Measurements from ENCODE around the gene AMPH. TPM values are rescaled to one million over a fixed set of nuclear protein-coding genes. Genes with fewer than 3 reads are reported as not detected.
"Not testable (repeated sequence)": the region's sequence is repeated elsewhere in the genome, so short reads cannot be mapped to it uniquely, and the experiment has no call there.

Gene AMPH
- polyA plus RNA-seq, 3 donors from 2014 or later, result 0.06 to 0.45 TPM; not detected in 1

DNA sequence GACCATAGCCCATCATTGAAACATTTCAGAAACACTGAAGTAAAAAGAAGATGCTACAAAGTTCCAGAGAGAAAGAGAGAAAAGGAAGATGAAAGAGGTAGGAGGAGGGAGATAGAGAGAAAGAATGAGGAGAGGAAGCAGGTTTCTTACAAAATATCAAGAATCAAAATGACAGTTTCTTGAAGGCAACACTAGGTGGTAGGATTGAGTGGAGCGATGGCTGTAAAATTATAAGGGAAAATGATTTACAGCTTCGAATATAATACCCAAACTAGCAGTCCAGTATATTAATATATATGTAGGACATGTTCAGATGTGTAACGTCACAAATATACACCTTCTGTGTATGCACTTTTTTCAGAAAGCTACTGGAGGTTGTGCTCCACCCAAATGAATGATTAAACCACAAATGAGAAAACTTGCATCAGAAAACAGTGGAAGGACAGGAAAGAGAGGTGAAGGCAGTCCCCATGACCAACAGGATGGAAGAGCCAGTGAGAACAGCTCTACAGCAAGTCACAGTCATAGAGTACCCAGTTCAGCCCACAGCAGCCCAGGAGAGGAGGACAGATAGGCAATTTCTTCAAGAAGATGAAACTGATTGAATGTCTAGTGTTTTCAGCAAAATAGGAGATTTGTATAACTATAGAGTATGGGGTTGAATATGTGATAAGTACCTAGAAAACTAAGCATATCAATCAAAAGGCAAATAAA is 206.3 kb downstream of the AMPH start:
- Mint-ChIP-seq H3K36me3 (no peaks in the 10 kb centered on the region), H3K27me3 (ENCODE audit: low read depth in 3 of 3) (peaks cover 0 to 2% (median 1%) of the 10 kb centered on the region in 3 donors), H3K4me1 (peaks cover 27 to 43% of the 10 kb centered on the region in 2 donors), H3K27ac (peak overlapping the region in 5 of 6 donors; percentile 1 to 33 (median 20)), H3K4me3 (peak overlapping the region in 2 of 5 donors; percentile 4 to 33), H3K9me3 (no peaks in the 10 kb centered on the region)
- DNase-seq, result no peak

DNA sequence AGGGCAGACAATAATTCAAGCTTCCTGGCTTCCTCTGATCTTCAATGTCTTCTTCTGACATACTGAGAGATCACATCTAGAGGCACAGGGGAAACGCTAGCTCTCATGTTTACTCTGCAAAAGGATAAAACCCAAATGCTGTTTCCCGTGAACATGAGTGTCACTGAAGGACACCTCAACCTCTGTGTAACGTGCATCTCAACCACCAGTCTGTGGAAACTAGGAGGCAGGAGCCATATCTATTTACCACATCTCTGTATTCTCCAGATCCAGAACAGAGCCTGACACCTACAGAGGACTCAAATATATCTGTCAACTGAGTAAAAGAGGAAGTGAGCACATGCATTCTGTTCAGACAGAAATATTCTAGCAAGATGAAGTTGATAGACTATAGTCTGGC is 217.4 kb downstream of the AMPH start:
- Mint-ChIP-seq H3K27me3 (ENCODE audit: low read depth in 3 of 3) (peaks cover 0 to 8% (median 0%) of the 10 kb centered on the region in 3 donors), H3K36me3 (peaks cover 0 to 3% (median 0%) of the 10 kb centered on the region in 3 donors), H3K4me3 (no peak overlapping the region), H3K27ac (no peak overlapping the region), H3K4me1 (peaks cover 1 to 18% of the 10 kb centered on the region in 2 donors), H3K9me3 (no peaks in the 10 kb centered on the region)
- no peak for DNase-seq

GRCh38 chr7:38411404-38411803 is 219.8 kb downstream of the AMPH start:
- no peaks in the 10 kb centered on the region for H3K9me3 Mint-ChIP-seq
- peaks cover 0 to 4% (median 0%) of the 10 kb centered on the region in 3 donors for H3K36me3 Mint-ChIP-seq
- no peak for DNase-seq
- H3K27me3 Mint-ChIP-seq (ENCODE audit: low read depth in 3 of 3), result peaks cover 0 to 6% (median 3%) of the 10 kb centered on the region in 3 donors
- H3K4me3 Mint-ChIP-seq, result no peak overlapping the region
- H3K27ac Mint-ChIP-seq, result no peak overlapping the region
- peaks cover 1 to 18% of the 10 kb centered on the region in 2 donors for H3K4me1 Mint-ChIP-seq

DNA sequence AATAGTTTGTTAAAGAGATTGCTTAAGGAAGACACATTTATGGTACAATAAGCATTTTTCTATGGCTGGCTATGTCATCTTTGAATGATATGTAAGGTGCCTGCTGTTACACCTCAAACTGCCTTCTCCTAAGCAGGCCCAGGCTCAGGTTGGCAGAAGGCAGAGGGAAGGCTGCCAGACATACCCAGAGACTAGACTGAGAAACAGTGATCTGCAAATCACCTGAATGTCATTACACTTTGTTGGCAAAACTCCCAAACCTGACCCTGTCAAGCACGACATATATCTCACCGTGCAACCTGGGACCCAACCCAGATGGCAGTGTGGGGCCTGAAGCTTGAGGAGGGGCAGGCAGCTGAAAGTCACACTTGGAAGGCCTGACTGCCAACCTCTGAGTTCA is 221.1 kb downstream of the AMPH start:
- Mint-ChIP-seq H3K4me3 (no peak overlapping the region), H3K9me3 (peaks cover 0 to 2% (median 0%) of the 10 kb centered on the region in 6 donors), H3K4me1 (peaks cover 1 to 18% of the 10 kb centered on the region in 2 donors), H3K36me3 (peaks cover 0 to 4% (median 0%) of the 10 kb centered on the region in 3 donors), H3K27ac (no peak overlapping the region), H3K27me3 (ENCODE audit: low read depth in 3 of 3) (peaks cover 0 to 11% (median 3%) of the 10 kb centered on the region in 3 donors)
- DNase-seq, result no peak

- Mint-ChIP-seq H3K4me3 (no peak overlapping the region), H3K36me3 (peaks cover under 1 to 7% (median 4%) of the 10 kb centered on the region in 3 donors), H3K27ac (no peak overlapping the region), H3K27me3 (ENCODE audit: low read depth in 3 of 3) (peaks cover 0 to 14% (median 3%) of the 10 kb centered on the region in 3 donors), H3K4me1 (peaks cover 1 to 18% of the 10 kb centered on the region in 2 donors), H3K9me3 (peaks cover 0 to 7% (median 0%) of the 10 kb centered on the region in 6 donors)
- DNase-seq, result no peak
Measured at GRCh38 chr7:38409531-38409930, 221.6 kb downstream of the AMPH start.

DNA sequence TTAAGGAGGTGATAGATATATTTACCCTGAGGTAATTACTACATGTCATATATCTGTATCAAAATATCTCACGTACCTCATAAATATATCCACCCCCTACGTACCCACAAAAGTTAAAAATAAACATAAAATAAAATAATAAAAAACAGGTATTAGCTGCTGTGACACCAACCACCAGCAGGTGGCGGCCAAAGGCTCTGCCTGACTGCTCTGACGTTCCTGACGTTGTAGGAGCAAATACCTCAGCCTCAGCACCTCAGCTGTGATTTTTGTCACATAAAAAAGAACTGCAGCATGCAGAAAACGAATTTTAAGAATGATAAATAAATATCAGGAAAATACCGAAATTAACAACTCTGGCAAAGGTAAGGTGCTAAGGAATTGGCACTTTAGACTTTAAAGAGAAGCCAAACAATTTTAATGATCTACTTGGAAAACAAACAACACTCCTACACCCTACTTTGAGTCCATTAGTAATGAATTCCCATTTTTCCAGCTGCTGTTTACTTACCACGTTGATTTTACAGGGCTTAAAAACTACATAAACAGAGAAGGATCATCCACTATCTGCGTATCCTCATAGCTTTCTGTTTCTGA is 232.3 kb downstream of the AMPH start:
- Mint-ChIP-seq H3K27ac (no peak overlapping the region), H3K4me1 (peaks cover 0 to 11% of the 10 kb centered on the region in 2 donors), H3K4me3 (no peak overlapping the region), H3K9me3 (peaks cover 0 to under 1% (median 0%) of the 10 kb centered on the region in 6 donors), H3K27me3 (ENCODE audit: low read depth in 3 of 3) (peaks cover 0 to 3% (median 0%) of the 10 kb centered on the region in 3 donors), H3K36me3 (peaks cover 0 to 4% (median 0%) of the 10 kb centered on the region in 3 donors)
- DNase-seq, result peak; percentile 30 to 50 (median 30)

DNA sequence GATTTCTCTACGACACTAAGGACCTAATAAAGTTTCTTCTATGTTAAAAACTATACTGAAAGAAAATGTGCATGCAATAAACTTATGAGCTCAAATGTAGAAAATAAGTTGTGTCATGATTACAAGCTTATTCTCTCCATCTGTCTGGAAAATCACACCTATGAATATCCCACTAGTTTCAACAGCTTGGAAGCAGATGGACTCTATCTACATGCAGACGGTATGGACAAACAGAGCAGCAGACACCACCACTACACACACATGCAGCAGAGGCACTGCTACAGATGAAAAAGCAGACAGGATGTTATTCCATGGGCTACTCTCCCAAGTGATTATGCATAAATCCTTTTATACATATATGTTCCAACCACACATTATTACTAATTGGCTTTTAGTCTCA is 234.3 kb downstream of the AMPH start:
- Mint-ChIP-seq H3K9me3 (no peaks in the 10 kb centered on the region), H3K4me1 (peaks cover 0 to 22% of the 10 kb centered on the region in 2 donors), H3K36me3 (peaks cover 0 to 4% (median 0%) of the 10 kb centered on the region in 3 donors), H3K4me3 (no peak overlapping the region), H3K27me3 (ENCODE audit: low read depth in 3 of 3) (no peaks in the 10 kb centered on the region), H3K27ac (no peak overlapping the region)
- DNase-seq, result no peak

DNA sequence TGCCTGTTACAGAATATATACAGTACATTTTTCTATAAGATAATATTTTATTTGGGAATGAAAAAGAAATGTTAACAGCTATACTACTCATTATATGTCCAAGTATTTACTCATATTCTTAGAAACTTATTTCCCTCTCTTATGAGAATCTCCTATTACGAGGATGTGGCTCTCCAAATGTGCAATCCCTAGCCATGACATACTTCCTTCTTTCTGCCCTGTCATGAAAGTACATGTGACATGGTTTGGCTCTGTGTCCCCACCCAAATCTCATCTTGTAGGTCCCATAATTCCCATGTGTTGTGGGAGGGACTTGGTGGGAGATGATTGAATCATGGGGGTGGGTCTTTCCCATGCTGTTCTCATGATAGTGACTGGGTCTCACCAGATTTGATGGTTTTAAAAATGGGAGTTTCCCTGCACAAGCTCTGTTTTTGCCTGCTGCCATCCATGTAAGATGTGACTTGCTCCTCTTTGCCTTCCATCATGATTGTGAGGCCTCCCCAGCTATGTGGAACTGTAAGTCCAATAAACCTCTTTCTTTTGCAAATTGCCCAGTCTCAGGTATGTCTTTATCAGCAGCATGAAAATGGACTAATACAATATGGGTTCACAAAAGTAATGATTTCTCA is 235.1 kb downstream of the AMPH start:
- not testable (repeated sequence) for DNase-seq; H3K27me3 Mint-ChIP-seq (ENCODE audit: low read depth in 3 of 3); H3K36me3 Mint-ChIP-seq; H3K27ac Mint-ChIP-seq; H3K4me3 Mint-ChIP-seq; H3K9me3 Mint-ChIP-seq
- H3K4me1 Mint-ChIP-seq, result peaks cover 0 to 22% of the 10 kb centered on the region in 2 donors

DNA sequence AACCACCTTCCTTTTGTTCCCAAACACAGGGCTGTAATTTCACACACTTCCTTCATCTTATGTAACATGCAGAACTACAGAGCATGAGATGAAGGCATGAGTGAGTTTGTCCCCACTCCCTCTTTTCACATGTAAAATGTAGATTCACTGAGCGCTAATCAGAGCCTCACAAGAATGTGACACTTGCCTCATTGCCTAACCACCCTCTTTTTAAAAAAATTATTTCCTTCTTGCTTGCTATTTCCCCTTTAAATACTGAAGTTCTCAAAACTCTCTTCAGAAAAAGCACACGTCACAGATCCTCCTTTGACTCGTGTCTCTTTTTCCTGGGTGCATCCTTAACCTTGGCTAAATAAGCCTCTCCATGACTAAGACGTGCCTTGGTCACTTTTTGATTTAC is 236.5 kb downstream of the AMPH start:
- H3K27me3 Mint-ChIP-seq (ENCODE audit: low read depth in 3 of 3), result no peaks in the 10 kb centered on the region
- peaks cover 2 to 35% of the 10 kb centered on the region in 2 donors for H3K4me1 Mint-ChIP-seq
- H3K36me3 Mint-ChIP-seq, result peaks cover 0 to 4% (median 2%) of the 10 kb centered on the region in 3 donors
- DNase-seq, result no peak
- no peaks in the 10 kb centered on the region for H3K9me3 Mint-ChIP-seq
- H3K4me3 Mint-ChIP-seq, result no peak overlapping the region
- no peak overlapping the region for H3K27ac Mint-ChIP-seq

GRCh38 chr7:38393874-38394273 is 237.3 kb downstream of the AMPH start:
- Mint-ChIP-seq H3K36me3 (peaks cover 0 to 4% (median 4%) of the 10 kb centered on the region in 3 donors), H3K27ac (no peak overlapping the region), H3K9me3 (no peaks in the 10 kb centered on the region), H3K4me3 (no peak overlapping the region), H3K27me3 (ENCODE audit: low read depth in 3 of 3) (no peaks in the 10 kb centered on the region), H3K4me1 (peaks cover 2 to 38% of the 10 kb centered on the region in 2 donors)
- DNase-seq, result no peak

- Mint-ChIP-seq H3K27me3 (ENCODE audit: low read depth in 3 of 3) (no peaks in the 10 kb centered on the region), H3K9me3 (no peaks in the 10 kb centered on the region), H3K4me3 (no peak overlapping the region), H3K36me3 (peaks cover 0 to 4% (median 4%) of the 10 kb centered on the region in 3 donors), H3K27ac (no peak overlapping the region), H3K4me1 (peaks cover 2 to 54% of the 10 kb centered on the region in 2 donors)
- no peak for DNase-seq
Measured at GRCh38 chr7:38391751-38392150, 239.4 kb downstream of the AMPH start.

DNA sequence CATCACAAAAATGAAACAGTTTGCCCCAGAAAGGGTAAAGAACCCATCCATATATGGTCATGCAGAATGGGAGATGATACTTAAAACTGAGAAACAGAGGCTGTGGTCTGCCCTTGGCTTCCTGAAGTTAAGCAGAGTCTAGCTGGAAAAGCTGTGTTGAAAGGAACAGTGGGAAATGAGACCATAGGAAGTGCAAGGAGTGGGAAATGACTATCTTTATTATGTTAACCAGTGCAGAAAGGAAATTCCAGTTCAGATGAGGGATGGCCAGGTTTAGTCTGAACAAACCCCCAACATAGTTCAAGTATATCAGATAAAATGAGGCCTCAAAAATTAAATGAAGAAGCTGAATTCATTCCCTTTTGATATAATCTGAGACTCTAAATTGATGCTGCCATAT is 245.5 kb downstream of the AMPH start:
- no peaks in the 10 kb centered on the region for H3K9me3 Mint-ChIP-seq
- peaks cover 5 to 25% (median 5%) of the 10 kb centered on the region in 3 donors for H3K36me3 Mint-ChIP-seq
- peak overlapping the region in 2 of 6 donors; percentile 18 to 72 for H3K27ac Mint-ChIP-seq
- no peak overlapping the region for H3K4me3 Mint-ChIP-seq
- no peak for DNase-seq
- H3K27me3 Mint-ChIP-seq (ENCODE audit: low read depth in 3 of 3), result peaks cover 0 to 1% (median 0%) of the 10 kb centered on the region in 3 donors
- peaks cover 2 to 67% of the 10 kb centered on the region in 2 donors for H3K4me1 Mint-ChIP-seq

GRCh38 chr7:38383281-38383680 is 247.9 kb downstream of the AMPH start:
- Mint-ChIP-seq H3K27ac (peak overlapping the region in 1 of 6 donors; percentile 1), H3K27me3 (ENCODE audit: low read depth in 3 of 3) (peaks cover 0 to 1% (median 0%) of the 10 kb centered on the region in 3 donors), H3K4me3 (no peak overlapping the region), H3K9me3 (no peaks in the 10 kb centered on the region), H3K36me3 (peaks cover 16 to 39% (median 17%) of the 10 kb centered on the region in 3 donors), H3K4me1 (peaks cover 6 to 57% of the 10 kb centered on the region in 2 donors)
- no peak for DNase-seq

GRCh38 chr7:38382684-38383083 is 248.5 kb downstream of the AMPH start:
- H3K4me3 Mint-ChIP-seq, result no peak overlapping the region
- H3K27ac Mint-ChIP-seq, result peak overlapping the region in 1 of 6 donors; percentile 31
- peaks cover 0 to 1% (median 0%) of the 10 kb centered on the region in 3 donors for H3K27me3 Mint-ChIP-seq (ENCODE audit: low read depth in 3 of 3)
- H3K9me3 Mint-ChIP-seq, result no peaks in the 10 kb centered on the region
- DNase-seq, result no peak
- H3K4me1 Mint-ChIP-seq, result peaks cover 6 to 53% of the 10 kb centered on the region in 2 donors
- H3K36me3 Mint-ChIP-seq, result peaks cover 16 to 40% (median 17%) of the 10 kb centered on the region in 3 donors

All from immature natural killer cell (primary cell).